ENCODE data around the gene IRAK2. TPM values are rescaled to one million over a fixed set of nuclear protein-coding genes. Genes with fewer than 3 reads are reported as not detected.

The IRAK2 gene
- total RNA-seq, 1 experiment from 2014 or later, result 5.5 TPM

GRCh38 chr3:10242182-10243065 lies 77.7 kb downstream of the IRAK2 start:
- ATAC-seq (no peak), DNase-seq (no peak)
- intact Hi-C loops (cut with micrococcal nuclease), result no loop called here
- H2AFZ ChIP-seq (ENCODE audit: low read length), result no peak overlapping the region
- H3K9ac ChIP-seq (ENCODE audit: low read length), result no peak overlapping the region
- no peaks in the 10 kb centered on the region for H3K4me1 ChIP-seq (ENCODE audit: insufficient read depth, low read length)
- no peaks in the 10 kb centered on the region for H3F3A ChIP-seq (ENCODE audit: low read length, unreplicated experiment)
- H3K27me3 ChIP-seq (ENCODE audit: low read length), result no peaks in the 10 kb centered on the region
- H3K4me2 ChIP-seq (ENCODE audit: low read length), result no peak overlapping the region
- peaks cover 19% of the 10 kb centered on the region for H3K9me3 ChIP-seq (ENCODE audit: low read length)
- H3K9me2 ChIP-seq (replicated peaks; ENCODE audit: low read length), result no peaks in the 10 kb centered on the region
- ChIA-PET CTCF (no interaction called here), POLR2A (ENCODE audit: unreplicated experiment) (no interaction called here)
- no peaks in the 10 kb centered on the region for H3K79me2 ChIP-seq (ENCODE audit: low read length)
- H4K20me1 ChIP-seq (ENCODE audit: low read length), result no peaks in the 10 kb centered on the region
- TF ChIP-seq EZH2phosphoT487 (IDR thresholded peaks at IDR 0.05; ENCODE audit: borderline replicate concordance, low read length) (no peak), CTCF (conservative IDR thresholded peaks at IDR 0.05; ENCODE audit: low read depth, low read length) (no peak), EZH2 (IDR thresholded peaks at IDR 0.05; ENCODE audit: low read length, unreplicated experiment) (no peak)
- no TSS peak for BruUV-seq (replicated peaks)
- H3K4me3 ChIP-seq (ENCODE audit: low read length), result no peak overlapping the region
- peaks cover 19% of the 10 kb centered on the region for H3K36me3 ChIP-seq (ENCODE audit: low read depth, low read length)
- H3K27ac ChIP-seq (ENCODE audit: low read length), result no peak overlapping the region

GRCh38 chr3:10244009-10244408 lies 79.3 kb downstream of the IRAK2 start:
- TF ChIP-seq EZH2 (IDR thresholded peaks at IDR 0.05; ENCODE audit: low read length, unreplicated experiment) (no peak), EZH2phosphoT487 (IDR thresholded peaks at IDR 0.05; ENCODE audit: borderline replicate concordance, low read length) (no peak), CTCF (conservative IDR thresholded peaks at IDR 0.05; ENCODE audit: low read depth, low read length) (no peak)
- Histone ChIP-seq H3K9me2 (replicated peaks; ENCODE audit: low read length) (no peaks in the 10 kb centered on the region), H3K9ac (ENCODE audit: low read length) (no peak overlapping the region), H3K36me3 (ENCODE audit: low read depth, low read length) (peaks cover 19% of the 10 kb centered on the region), H4K20me1 (ENCODE audit: low read length) (no peaks in the 10 kb centered on the region), H2AFZ (ENCODE audit: low read length) (no peak overlapping the region), H3K4me2 (ENCODE audit: low read length) (no peak overlapping the region), H3K4me3 (ENCODE audit: low read length) (no peak overlapping the region), H3K27ac (ENCODE audit: low read length) (no peak overlapping the region), H3F3A (ENCODE audit: low read length, unreplicated experiment) (no peaks in the 10 kb centered on the region), H3K27me3 (ENCODE audit: low read length) (no peaks in the 10 kb centered on the region), H3K4me1 (ENCODE audit: insufficient read depth, low read length) (peaks cover 4% of the 10 kb centered on the region; the same call in 1 of the 2 replicates), H3K9me3 (ENCODE audit: low read length) (peaks cover 19% of the 10 kb centered on the region), H3K79me2 (ENCODE audit: low read length) (peaks cover 6% of the 10 kb centered on the region)
- no peak for DNase-seq
- CTCF ChIA-PET, result no interaction called here
- BruUV-seq (replicated peaks), result no TSS peak
- intact Hi-C loops (cut with micrococcal nuclease), result no loop called here
- POLR2A ChIA-PET (ENCODE audit: unreplicated experiment), result no interaction called here
- ATAC-seq, result no peak
